ENCODE data around the gene ILKAP.

ILKAP gene

GRCh38 chr2:238134393-238134785 is 69.1 kb downstream of the ILKAP start:
- Histone ChIP-seq H3K36me3 (ENCODE audit: control insufficient read depth in 1 of 2, insufficient read depth in 2 of 2, low read length in 2 of 2) (no peaks in the 10 kb centered on the region), H3K9me3 (ENCODE audit: control insufficient read depth in 1 of 2, low read length in 2 of 2) (no peaks in the 10 kb centered on the region), H3K27ac (ENCODE audit: low read depth, low read length) (no peak overlapping the region), H3K4me3 (ENCODE audit: low read depth in 1 of 2, low read length in 2 of 2) (no peak overlapping the region), H3K9ac (ENCODE audit: low read depth in 1 of 2, low read length in 2 of 2) (no peak overlapping the region), H3K4me1 (ENCODE audit: control insufficient read depth in 1 of 2, insufficient read depth in 2 of 2, low read length in 2 of 2) (peaks cover 0 to 1% of the 10 kb centered on the region in 2 donors), H3K27me3 (ENCODE audit: control insufficient read depth in 1 of 2, insufficient read depth in 2 of 2, low read length in 2 of 2) (no peaks in the 10 kb centered on the region)

GRCh38 chr2:238133499-238134392 is 69.7 kb downstream of the ILKAP start:
- no peaks in the 10 kb centered on the region for H3K4me1 ChIP-seq (ENCODE audit: control insufficient read depth in 1 of 2, insufficient read depth in 2 of 2, low read length in 2 of 2)
- H3K9ac ChIP-seq (ENCODE audit: low read depth in 1 of 2, low read length in 2 of 2), result no peak overlapping the region
- H3K27me3 ChIP-seq (ENCODE audit: control insufficient read depth in 1 of 2, insufficient read depth in 2 of 2, low read length in 2 of 2), result no peaks in the 10 kb centered on the region
- no peak overlapping the region for H3K27ac ChIP-seq (ENCODE audit: low read depth, low read length)
- H3K4me3 ChIP-seq (ENCODE audit: low read depth in 1 of 2, low read length in 2 of 2), result no peak overlapping the region
- H3K36me3 ChIP-seq (ENCODE audit: control insufficient read depth in 1 of 2, insufficient read depth in 2 of 2, low read length in 2 of 2), result no peaks in the 10 kb centered on the region
- no peaks in the 10 kb centered on the region for H3K9me3 ChIP-seq (ENCODE audit: control insufficient read depth in 1 of 2, low read length in 2 of 2)

- H3K9me3 ChIP-seq (ENCODE audit: control insufficient read depth in 1 of 2, low read length in 2 of 2), result no peaks in the 10 kb centered on the region
- no peak overlapping the region for H3K4me3 ChIP-seq (ENCODE audit: low read depth in 1 of 2, low read length in 2 of 2)
- H3K9ac ChIP-seq (ENCODE audit: low read depth in 1 of 2, low read length in 2 of 2), result no peak overlapping the region
- H3K4me1 ChIP-seq (ENCODE audit: control insufficient read depth in 1 of 2, insufficient read depth in 2 of 2, low read length in 2 of 2), result no peaks in the 10 kb centered on the region
- H3K27me3 ChIP-seq (ENCODE audit: control insufficient read depth in 1 of 2, insufficient read depth in 2 of 2, low read length in 2 of 2), result no peaks in the 10 kb centered on the region
- H3K36me3 ChIP-seq (ENCODE audit: control insufficient read depth in 1 of 2, insufficient read depth in 2 of 2, low read length in 2 of 2), result no peaks in the 10 kb centered on the region
- no peak overlapping the region for H3K27ac ChIP-seq (ENCODE audit: low read depth, low read length)
These were observed 70.7 kb downstream of the ILKAP start for GRCh38 chr2:238132463-238133450.

- no peaks in the 10 kb centered on the region for H3K27me3 ChIP-seq (ENCODE audit: control insufficient read depth in 1 of 2, insufficient read depth in 2 of 2, low read length in 2 of 2)
- no peaks in the 10 kb centered on the region for H3K36me3 ChIP-seq (ENCODE audit: control insufficient read depth in 1 of 2, insufficient read depth in 2 of 2, low read length in 2 of 2)
- H3K9me3 ChIP-seq (ENCODE audit: control insufficient read depth in 1 of 2, low read length in 2 of 2), result no peaks in the 10 kb centered on the region
- no peak overlapping the region for H3K4me3 ChIP-seq (ENCODE audit: low read depth in 1 of 2, low read length in 2 of 2)
- H3K9ac ChIP-seq (ENCODE audit: low read depth in 1 of 2, low read length in 2 of 2), result no peak overlapping the region
- H3K27ac ChIP-seq (ENCODE audit: low read depth, low read length), result no peak overlapping the region
- H3K4me1 ChIP-seq (ENCODE audit: control insufficient read depth in 1 of 2, insufficient read depth in 2 of 2, low read length in 2 of 2), result peaks cover 0 to 2% of the 10 kb centered on the region in 2 donors
These were observed 71.6 kb downstream of the ILKAP start for GRCh38 chr2:238131761-238132462.

GRCh38 chr2:238130696-238131628 is 72.5 kb downstream of the ILKAP start:
- Histone ChIP-seq H3K27me3 (ENCODE audit: control insufficient read depth in 1 of 2, insufficient read depth in 2 of 2, low read length in 2 of 2) (no peaks in the 10 kb centered on the region), H3K9ac (ENCODE audit: low read depth in 1 of 2, low read length in 2 of 2) (no peak overlapping the region), H3K4me1 (ENCODE audit: control insufficient read depth in 1 of 2, insufficient read depth in 2 of 2, low read length in 2 of 2) (peaks cover 0 to 3% of the 10 kb centered on the region in 2 donors), H3K4me3 (ENCODE audit: low read depth in 1 of 2, low read length in 2 of 2) (no peak overlapping the region), H3K36me3 (ENCODE audit: control insufficient read depth in 1 of 2, insufficient read depth in 2 of 2, low read length in 2 of 2) (no peaks in the 10 kb centered on the region), H3K27ac (ENCODE audit: low read depth, low read length) (no peak overlapping the region), H3K9me3 (ENCODE audit: control insufficient read depth in 1 of 2, low read length in 2 of 2) (no peaks in the 10 kb centered on the region)

GRCh38 chr2:238130111-238130695 is 73.3 kb downstream of the ILKAP start:
- Histone ChIP-seq H3K27me3 (ENCODE audit: control insufficient read depth in 1 of 2, insufficient read depth in 2 of 2, low read length in 2 of 2) (no peaks in the 10 kb centered on the region), H3K27ac (ENCODE audit: low read depth, low read length) (no peak overlapping the region), H3K4me3 (ENCODE audit: low read depth in 1 of 2, low read length in 2 of 2) (no peak overlapping the region), H3K9me3 (ENCODE audit: control insufficient read depth in 1 of 2, low read length in 2 of 2) (no peaks in the 10 kb centered on the region), H3K4me1 (ENCODE audit: control insufficient read depth in 1 of 2, insufficient read depth in 2 of 2, low read length in 2 of 2) (peaks cover 0 to 3% of the 10 kb centered on the region in 2 donors), H3K36me3 (ENCODE audit: control insufficient read depth in 1 of 2, insufficient read depth in 2 of 2, low read length in 2 of 2) (no peaks in the 10 kb centered on the region), H3K9ac (ENCODE audit: low read depth in 1 of 2, low read length in 2 of 2) (no peak overlapping the region)

- peaks cover 0 to 3% of the 10 kb centered on the region in 2 donors for H3K4me1 ChIP-seq (ENCODE audit: control insufficient read depth in 1 of 2, insufficient read depth in 2 of 2, low read length in 2 of 2)
- H3K9ac ChIP-seq (ENCODE audit: low read depth in 1 of 2, low read length in 2 of 2), result no peak overlapping the region
- no peak overlapping the region for H3K4me3 ChIP-seq (ENCODE audit: low read depth in 1 of 2, low read length in 2 of 2)
- no peaks in the 10 kb centered on the region for H3K9me3 ChIP-seq (ENCODE audit: control insufficient read depth in 1 of 2, low read length in 2 of 2)
- H3K27ac ChIP-seq (ENCODE audit: low read depth, low read length), result no peak overlapping the region
- no peaks in the 10 kb centered on the region for H3K36me3 ChIP-seq (ENCODE audit: control insufficient read depth in 1 of 2, insufficient read depth in 2 of 2, low read length in 2 of 2)
- H3K27me3 ChIP-seq (ENCODE audit: control insufficient read depth in 1 of 2, insufficient read depth in 2 of 2, low read length in 2 of 2), result no peaks in the 10 kb centered on the region
These were observed 74.1 kb downstream of the ILKAP start for GRCh38 chr2:238129166-238130010.

- Histone ChIP-seq H3K4me3 (ENCODE audit: low read depth in 1 of 2, low read length in 2 of 2) (no peak overlapping the region), H3K9ac (ENCODE audit: low read depth in 1 of 2, low read length in 2 of 2) (no peak overlapping the region), H3K9me3 (ENCODE audit: control insufficient read depth in 1 of 2, low read length in 2 of 2) (no peaks in the 10 kb centered on the region), H3K36me3 (ENCODE audit: control insufficient read depth in 1 of 2, insufficient read depth in 2 of 2, low read length in 2 of 2) (no peaks in the 10 kb centered on the region), H3K4me1 (ENCODE audit: control insufficient read depth in 1 of 2, insufficient read depth in 2 of 2, low read length in 2 of 2) (peaks cover 0 to 3% of the 10 kb centered on the region in 2 donors), H3K27me3 (ENCODE audit: control insufficient read depth in 1 of 2, insufficient read depth in 2 of 2, low read length in 2 of 2) (no peaks in the 10 kb centered on the region), H3K27ac (ENCODE audit: low read depth, low read length) (no peak overlapping the region)
These were observed 74.9 kb downstream of the ILKAP start for GRCh38 chr2:238128534-238129001.
